ENCODE data around the gene DUT.
A peak's percentile ranks its signal among the peaks of the same experiment; 100 is the strongest.

Gene DUT

GRCh38 chr15:48371550-48371949, 40.3 kb downstream of the DUT start:
- DNase-seq (ENCODE audit: low spot score): no peak

DNA sequence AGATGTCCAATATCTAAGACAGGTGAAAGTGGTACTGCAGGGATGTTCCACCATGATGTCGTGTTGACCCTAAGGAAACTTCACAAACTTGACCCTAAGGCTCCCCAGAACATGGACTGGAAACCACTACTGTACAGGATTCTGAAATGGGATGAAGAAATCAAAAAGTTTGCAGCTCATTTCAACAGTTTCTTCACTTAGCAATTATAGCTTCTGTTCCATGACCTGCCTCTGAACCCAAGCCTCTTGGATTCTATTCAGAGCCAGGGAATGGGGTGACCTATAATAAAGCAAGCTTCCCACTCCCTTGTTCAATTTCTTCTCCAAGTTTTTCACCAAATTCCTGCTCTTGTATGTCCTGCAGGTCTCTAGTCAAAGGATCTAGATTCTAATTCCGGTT, 40.7 kb downstream of the DUT start:
- no peak for DNase-seq (ENCODE audit: low spot score)

DNA sequence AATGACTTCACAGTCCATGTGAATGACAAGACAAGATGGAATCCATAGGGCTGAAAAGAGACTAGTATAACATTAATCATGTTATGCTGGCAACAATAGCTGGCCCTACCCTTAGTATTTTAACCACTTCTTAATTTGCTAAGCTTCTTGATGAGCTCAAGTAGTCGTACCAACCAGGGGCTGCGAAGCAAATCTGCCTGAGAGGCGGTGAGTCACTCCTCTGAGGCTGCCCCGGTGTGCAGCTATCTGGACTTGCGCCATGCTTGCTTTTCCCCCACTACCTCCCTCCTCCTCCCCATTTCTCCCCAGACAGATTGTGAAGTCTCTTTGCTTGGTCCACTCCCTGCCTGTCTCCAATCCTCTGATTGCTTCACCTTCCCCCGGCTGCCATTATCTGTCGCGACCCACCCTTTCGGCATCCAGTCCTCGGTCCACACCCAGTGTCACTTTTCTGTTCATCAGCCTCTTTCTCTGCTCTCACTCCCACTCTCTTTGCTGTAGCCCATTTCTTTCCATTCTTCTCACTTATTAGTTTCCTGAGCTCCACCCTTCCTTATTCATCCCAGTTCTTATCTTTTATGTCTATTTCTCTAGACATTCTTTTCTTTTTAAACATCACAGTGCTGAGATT, 42.7 kb downstream of the DUT start:
- DNase-seq (ENCODE audit: low spot score): no peak

DNA sequence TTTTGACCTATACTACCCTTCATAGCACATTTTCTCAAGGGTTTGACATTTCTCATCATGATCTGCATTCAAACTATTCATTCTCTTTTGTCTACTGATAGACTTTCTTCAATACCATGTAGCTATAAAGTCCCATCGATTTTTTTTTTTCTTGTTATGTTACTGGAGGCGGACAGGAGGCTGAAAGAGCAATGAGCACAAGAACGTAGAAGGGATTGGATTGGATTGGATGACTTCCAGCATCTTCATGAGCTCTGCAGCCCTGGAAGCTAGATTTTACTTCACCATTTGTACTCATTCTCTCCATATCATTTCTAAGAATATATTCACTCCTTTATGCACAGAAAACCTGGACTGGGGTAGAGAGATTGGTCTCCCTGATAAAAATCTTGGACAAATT, 43.2 kb downstream of the DUT start:
- no peak for DNase-seq (ENCODE audit: low spot score)

- DNase-seq (ENCODE audit: low spot score): no peak
Measured at GRCh38 chr15:48375767-48376166, 44.5 kb downstream of the DUT start.

DNA sequence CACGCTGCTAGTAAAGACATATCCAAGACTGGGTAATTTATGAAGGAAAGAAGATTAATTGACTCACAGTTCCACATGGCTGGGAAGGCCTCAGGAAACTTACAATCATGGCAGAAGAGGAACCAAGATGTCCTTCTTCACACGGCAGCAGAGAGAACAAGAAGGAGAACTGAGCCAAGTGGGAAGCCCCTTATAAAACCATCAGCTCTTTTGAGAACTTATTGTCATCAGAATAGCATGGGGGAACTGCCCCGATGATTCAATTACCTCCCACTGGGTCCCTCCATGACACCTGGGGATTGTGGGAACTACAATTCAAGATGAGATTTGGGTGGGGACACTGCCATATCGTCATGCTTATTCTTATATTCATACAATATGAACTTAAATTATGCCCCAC, 49.0 kb downstream of the DUT start:
- DNase-seq (ENCODE audit: low spot score): no peak

DNA sequence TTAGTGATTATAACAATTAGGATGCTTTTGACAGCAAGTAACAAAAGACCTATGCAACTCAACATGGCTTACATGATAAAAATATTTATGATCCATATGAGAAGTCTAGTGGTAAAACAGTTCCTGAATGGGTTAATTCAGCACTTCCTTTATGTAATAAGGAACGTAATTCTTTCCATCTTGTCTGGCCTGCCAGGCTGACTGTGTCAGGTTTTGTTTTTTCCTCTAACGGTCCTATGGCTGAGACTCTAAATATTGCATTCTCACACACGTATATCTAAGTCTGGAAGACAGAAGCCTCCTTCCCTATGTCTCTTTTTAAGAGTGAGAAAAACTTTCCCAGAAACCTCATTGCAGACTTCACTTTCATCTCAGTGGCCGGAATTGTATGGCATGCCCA, 50.6 kb downstream of the DUT start:
- DNase-seq (ENCODE audit: low spot score): no peak

- no peak for DNase-seq (ENCODE audit: low spot score)
Measured at GRCh38 chr15:48383031-48383430, 51.8 kb downstream of the DUT start.

- DNase-seq (ENCODE audit: low spot score): peak; percentile 17
Measured at GRCh38 chr15:48384616-48385015, 53.4 kb downstream of the DUT start.

GRCh38 chr15:48385031-48385830, 54.0 kb downstream of the DUT start:
- no peak for DNase-seq (ENCODE audit: low spot score)

DNA sequence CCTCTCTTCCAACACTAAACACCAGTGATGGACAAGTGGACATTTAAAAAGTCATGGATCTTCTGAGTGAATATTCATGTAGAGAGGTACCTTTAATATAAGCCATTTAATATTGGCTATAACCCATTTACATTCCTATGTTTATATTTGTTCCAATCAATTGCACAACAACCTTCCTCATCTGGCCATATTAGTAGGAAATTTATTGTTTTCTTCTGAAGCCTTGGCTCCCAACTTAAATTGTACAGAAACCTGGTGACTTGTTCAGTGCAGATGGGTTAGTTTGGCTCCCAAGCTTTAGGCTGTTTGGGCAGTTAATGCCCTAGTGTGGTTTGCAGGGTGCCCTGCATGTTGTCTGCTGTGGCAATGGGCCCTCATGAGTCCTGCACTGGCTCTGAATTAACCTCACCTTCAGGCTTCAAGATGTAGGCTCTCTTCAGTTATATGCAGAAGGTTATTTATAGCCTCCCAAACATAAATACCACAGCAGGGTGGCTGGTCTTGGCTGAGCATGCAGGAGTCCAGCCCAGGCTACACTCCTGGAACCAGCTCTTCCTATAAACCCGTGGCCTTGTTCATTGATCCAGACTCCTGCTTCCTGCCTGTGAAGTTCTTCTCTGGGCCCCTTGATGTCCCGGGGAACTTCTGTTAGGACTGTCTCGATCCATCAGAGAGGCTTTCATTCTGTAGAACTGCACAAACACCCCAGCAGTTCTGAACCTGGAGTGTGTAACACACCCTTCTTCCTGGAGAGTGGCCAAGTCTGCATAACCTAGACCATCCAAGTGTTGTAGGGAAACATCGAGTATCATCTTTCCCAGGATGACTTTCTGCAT, 57.0 kb downstream of the DUT start:
- no peak for DNase-seq (ENCODE audit: low spot score)

DNA sequence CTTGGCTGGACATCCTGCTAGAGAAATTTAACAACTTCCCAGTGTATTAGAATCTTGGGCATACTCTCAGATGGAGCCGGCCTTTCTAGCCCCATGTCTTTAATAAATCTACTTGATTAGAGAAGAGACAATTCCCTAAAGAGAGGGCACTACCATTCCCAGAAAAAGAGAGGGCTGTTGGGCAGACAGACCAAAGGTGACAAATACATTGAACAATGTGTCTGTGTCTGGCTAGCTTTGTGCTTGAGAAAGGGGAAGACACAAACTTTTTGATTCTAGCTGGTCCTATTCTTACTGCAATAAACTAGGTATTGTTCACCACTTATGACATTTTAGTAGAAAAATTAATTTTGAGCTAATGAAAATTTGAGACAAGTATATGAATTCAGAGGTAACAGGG, 57.7 kb downstream of the DUT start:
- DNase-seq (ENCODE audit: low spot score): no peak

DNA sequence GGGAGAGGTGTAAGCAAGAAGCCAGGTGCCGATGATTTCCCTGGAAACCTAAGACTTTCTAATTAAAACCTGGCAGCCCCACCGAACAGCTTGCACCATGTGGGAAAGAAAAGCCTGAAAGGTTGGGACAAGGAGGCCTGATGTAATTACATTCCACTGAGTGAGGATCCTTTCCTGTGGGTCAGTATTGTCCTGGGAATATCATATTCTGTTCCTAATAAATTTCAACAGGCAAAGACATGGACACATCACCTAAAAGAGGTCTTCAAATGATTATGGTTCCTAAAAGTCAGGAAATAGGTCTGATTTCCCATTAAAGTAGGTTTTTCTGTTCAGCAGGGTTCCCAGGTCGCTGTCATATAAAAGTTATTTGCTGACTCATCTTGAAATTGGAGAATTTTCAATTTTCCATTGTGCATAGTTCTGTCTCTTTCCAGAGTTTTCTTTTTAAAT, 58.5 kb downstream of the DUT start:
- no peak for DNase-seq (ENCODE audit: low spot score)

DNA sequence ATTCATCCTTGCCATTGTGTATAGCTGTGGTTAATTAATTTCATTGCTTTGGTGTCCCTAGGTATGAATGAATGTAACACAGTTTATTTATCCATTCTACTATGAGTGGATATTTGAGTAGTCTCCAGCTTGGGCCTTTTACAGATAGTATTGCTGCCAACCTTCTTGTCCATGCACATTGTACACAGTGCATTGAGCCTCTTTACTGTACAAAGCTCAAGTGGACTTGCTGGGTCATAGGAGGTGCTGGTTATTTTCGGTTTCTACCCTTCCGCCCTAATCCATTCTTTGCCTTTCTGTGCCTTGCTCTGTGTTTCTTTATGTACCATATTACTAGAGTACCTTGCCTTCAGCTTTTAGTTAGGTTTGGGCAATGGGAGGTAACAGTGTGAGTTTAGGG, 60.7 kb downstream of the DUT start:
- no peak for DNase-seq (ENCODE audit: low spot score)

GRCh38 chr15:48392356-48392755, 61.1 kb downstream of the DUT start:
- DNase-seq (ENCODE audit: low spot score): no peak
